LNCAP (cell line): ENCODE results near the gene C11orf68.

ENCODE experiments used
- CTCF ChIP-seq: fragments of 450-650 bp; IDR thresholded peaks from 2 replicates; pipeline ENCODE4 v1.5.1; 2017; ENCODE audit warnings: mild to moderate bottlenecking

The C11orf68 gene

GRCh38 chr11:65947133-65947532 is 28.3 kb upstream of the C11orf68 start:
- no peak for TF ChIP-seq CTCF

DNA sequence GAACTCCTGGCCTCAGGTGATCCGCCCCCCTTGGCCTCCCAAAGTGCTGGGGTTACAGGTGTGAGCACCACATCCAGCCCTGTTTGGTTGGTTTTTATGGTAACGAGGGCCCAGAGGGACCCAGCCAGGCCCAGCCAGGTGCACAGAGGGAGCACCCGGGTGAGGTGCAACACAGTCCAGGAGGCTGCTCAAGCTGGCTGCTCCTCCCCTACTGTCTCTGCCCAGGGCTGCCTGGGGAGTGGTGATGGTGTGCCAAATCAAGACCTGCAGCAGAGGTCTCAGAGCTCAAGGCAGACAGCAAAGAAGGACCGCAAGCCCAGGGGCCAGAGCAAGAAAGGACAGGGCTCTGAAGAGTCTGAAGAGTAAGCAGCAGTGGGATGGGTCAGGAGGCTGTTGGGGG is 27.8 kb upstream of the C11orf68 start:
- TF ChIP-seq CTCF, result no peak

GRCh38 chr11:65945941-65946558 is 27.2 kb upstream of the C11orf68 start:
- TF ChIP-seq CTCF, result no peak

DNA sequence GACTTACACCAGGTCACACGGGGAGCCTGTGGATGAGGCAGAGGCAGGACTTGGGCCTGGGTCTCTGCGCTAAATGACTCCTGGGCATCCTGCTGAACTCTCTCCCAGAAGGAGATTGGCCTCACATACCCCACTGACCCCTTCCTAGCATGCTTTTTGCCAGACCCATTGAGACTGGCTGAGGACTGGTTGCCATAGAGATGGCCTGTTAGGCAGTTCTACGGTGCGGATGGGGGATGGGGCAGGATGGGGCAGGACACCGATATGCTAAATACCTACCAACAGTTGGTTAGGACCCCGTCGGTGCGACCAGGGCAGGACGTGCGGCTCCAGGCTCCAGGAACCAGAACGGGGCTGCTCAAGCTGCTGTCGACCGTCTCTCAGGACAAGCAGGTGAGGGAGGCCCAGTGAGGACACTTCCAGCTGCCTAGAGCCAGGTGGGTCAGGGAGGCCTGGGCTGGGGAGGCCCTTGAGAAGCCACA is 26.6 kb upstream of the C11orf68 start, which contains the start of gene TSGA10IP:
Gene TSGA10IP (plus strand): TSS at position 51 of the 482 bp plus-strand sequence. CDS start 196 bp downstream, at position 247.
- no peak for TF ChIP-seq CTCF

- no peak for TF ChIP-seq CTCF
These were observed 25.9 kb upstream of the C11orf68 start for GRCh38 chr11:65944767-65945166.

- TF ChIP-seq CTCF, result no peak
These were observed 25.3 kb upstream of the C11orf68 start for GRCh38 chr11:65944191-65944590.

- no peak for TF ChIP-seq CTCF
These were observed 23.7 kb upstream of the C11orf68 start for GRCh38 chr11:65942531-65942930.
